Measurements from ENCODE around the gene GPR137B.

- TF ChIP-seq CTCF (conservative IDR thresholded peaks at IDR 0.05; ENCODE audit: low read depth, low read length) (no peak), SMC3 (IDR thresholded peaks at IDR 0.05; ENCODE audit: low read depth, low read length) (no peak), CEBPB (IDR thresholded peaks at IDR 0.05; ENCODE audit: low read depth, low read length) (no peak), MAZ (IDR thresholded peaks at IDR 0.05; ENCODE audit: borderline replicate concordance, low read depth, low read length) (no peak)
Observed at GRCh38 chr1:236117710-236118109, 24.6 kb upstream of the GPR137B start.
